Stimulated activated CD4-positive, alpha-beta T cell treated with anti-CD3 and anti-CD28 coated beads, Interleukin-1b, Interleukin-23, amount 100 ng/mL, for 1 hour (primary cell): ENCODE results near the gene VSX2.

ENCODE experiments used
- DNase-seq, 2 donors: peaks; one replicate each; pipeline ENCODE4 v3.0.0-alpha.2; 2020; ENCODE audit warnings: low read depth in 2 of 2

The VSX2 gene

DNA sequence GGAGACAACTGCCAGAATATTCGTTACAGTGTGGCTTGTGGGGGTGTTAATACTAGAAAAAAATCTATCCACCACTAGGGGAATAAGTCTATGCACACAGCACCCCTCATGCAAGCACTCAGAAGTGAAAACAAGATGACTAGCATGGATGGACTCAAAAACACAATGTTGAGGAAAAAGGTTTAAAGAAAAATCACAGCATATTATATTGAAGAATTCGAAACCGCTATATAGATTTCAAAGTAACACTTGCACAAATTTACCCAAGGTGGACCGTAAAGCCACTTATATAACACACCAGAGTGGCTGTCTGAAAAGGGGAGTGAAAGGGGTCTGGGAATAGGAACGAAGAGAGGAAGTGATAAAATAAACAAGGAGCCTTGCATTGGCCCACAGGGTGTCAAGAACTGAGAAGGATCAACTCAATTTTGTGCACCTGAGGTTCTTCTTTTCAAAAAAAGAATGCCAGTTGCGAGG is 62.9 kb downstream of the VSX2 start:
- DNase-seq = no peak

DNA sequence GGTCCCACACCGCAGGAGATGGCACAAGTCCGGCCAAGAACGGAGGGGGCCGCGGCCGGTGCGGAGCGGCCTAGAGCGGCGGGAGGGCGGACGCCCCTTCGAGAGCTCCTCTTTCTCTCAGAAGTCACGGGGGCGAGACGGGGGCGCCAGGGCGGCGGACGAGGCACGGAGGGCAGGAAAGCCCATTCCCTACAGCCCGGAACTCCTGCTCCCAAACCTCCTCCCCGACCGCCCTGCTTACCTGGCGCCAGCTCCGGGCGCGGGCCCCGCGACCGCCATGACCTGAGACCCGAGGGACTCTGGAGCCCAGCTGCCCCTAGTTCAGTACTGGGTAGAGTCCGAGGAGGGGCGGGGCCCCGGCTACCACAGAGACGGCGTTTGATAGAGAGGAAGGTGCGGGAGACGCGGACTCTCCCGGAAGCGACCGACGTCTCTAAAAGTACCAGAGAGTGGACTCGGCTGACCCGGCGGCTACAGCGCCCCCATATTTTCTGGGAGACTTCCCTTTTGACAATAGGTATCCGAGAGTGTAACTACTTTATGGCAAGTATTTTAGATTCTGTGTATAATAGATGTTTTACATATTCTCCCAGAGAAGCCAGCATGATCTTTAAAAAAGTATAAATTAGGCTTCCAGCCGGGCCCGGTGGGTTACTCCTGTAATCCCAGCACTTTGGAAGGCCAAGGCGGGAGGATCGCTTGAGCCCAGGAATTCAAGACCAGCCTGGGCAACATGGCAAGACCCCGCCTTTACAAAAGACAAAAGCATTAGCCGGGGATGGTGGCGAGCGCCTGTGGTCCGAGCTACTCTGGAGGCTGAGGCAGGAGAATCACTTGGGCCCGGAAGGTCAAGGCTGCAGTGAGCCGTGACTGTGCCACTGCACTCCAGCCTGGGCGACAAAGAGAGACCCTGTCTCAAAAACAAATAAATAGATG is 63.7 kb downstream of the VSX2 start, which contains the start of gene ABCD4:
Gene ABCD4, minus strand, starts transcription at position 301 of the 936 bp plus-strand sequence. Its CDS starts 22 bp downstream, at position 279.
- DNase-seq = peak; percentile 59 to 75

DNA sequence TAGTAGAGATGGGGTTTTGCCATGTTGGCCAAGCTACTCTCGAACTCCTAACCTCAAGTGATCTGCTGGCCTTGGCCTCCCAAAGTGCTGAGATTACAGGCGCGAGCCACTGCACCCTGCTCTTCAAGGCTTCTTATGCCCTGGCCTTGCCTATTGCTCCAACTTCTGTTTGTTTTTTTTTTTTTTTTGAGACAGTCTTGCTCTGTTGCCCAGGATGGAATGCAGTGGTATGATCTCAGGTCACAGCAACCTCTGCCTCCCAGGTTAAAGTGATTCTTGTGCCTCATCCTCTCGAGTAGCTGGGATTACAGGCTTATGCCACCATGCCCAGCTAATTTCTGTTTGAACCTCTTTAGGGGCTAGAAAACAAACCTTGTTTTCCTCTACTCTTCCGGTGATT is 69.4 kb downstream of the VSX2 start:
- DNase-seq = no peak

GRCh38 chr14:74309125-74310022 is 70.1 kb downstream of the VSX2 start:
- no peak for DNase-seq

- DNase-seq = no peak
These were observed 72.9 kb downstream of the VSX2 start for GRCh38 chr14:74312161-74312560.
